Kidney glomerular epithelial cell (primary cell): Measurements from ENCODE around the gene PID1.
"Not testable (repeated sequence)": the region's sequence is repeated elsewhere in the genome, so short reads cannot be mapped to it uniquely, and the experiment has no call there.

Experiments
- DNase-seq: peaks from one replicate; lab custom pipeline; 2025; lab: John Stamatoyannopoulos, UW

Gene PID1

GRCh38 chr2:229111744-229112143 lies 159.3 kb downstream of the PID1 start:
- no peak for DNase-seq

GRCh38 chr2:229109195-229109594 lies 161.9 kb downstream of the PID1 start:
- DNase-seq: no peak

GRCh38 chr2:229107601-229108000 lies 163.5 kb downstream of the PID1 start:
- no peak for DNase-seq

GRCh38 chr2:229104974-229105387 lies 166.1 kb downstream of the PID1 start:
- DNase-seq: no peak

- no peak for DNase-seq
Measured at GRCh38 chr2:229104025-229104424, 167.1 kb downstream of the PID1 start.

GRCh38 chr2:229101314-229101713 lies 169.8 kb downstream of the PID1 start:
- DNase-seq: no peak

GRCh38 chr2:229099231-229099630 lies 171.9 kb downstream of the PID1 start:
- no peak for DNase-seq

- no peak for DNase-seq
Measured at GRCh38 chr2:229098801-229099200, 172.3 kb downstream of the PID1 start.

- no peak for DNase-seq
Measured at GRCh38 chr2:229096409-229097066, 174.5 kb downstream of the PID1 start.

GRCh38 chr2:229095472-229095871 lies 175.6 kb downstream of the PID1 start:
- no peak for DNase-seq

GRCh38 chr2:229090225-229090624 lies 180.9 kb downstream of the PID1 start:
- no peak for DNase-seq

GRCh38 chr2:229089776-229090175 lies 181.3 kb downstream of the PID1 start:
- no peak for DNase-seq

- no peak for DNase-seq
Measured at GRCh38 chr2:229088966-229089700, 182.0 kb downstream of the PID1 start.

GRCh38 chr2:229088517-229088913 lies 182.6 kb downstream of the PID1 start:
- no peak for DNase-seq

GRCh38 chr2:229087843-229088516 lies 183.1 kb downstream of the PID1 start:
- DNase-seq: no peak

GRCh38 chr2:229087267-229087666 lies 183.8 kb downstream of the PID1 start:
- no peak for DNase-seq

- DNase-seq: no peak
Measured at GRCh38 chr2:229085439-229085838, 185.6 kb downstream of the PID1 start.

- DNase-seq: no peak
Measured at GRCh38 chr2:229084447-229084846, 186.6 kb downstream of the PID1 start.

- no peak for DNase-seq
Measured at GRCh38 chr2:229083606-229084340, 187.3 kb downstream of the PID1 start.

- DNase-seq: no peak
Measured at GRCh38 chr2:229081411-229081810, 189.7 kb downstream of the PID1 start.

- DNase-seq: no peak
Measured at GRCh38 chr2:229080172-229080571, 190.9 kb downstream of the PID1 start.

GRCh38 chr2:229076886-229077285 lies 194.2 kb downstream of the PID1 start:
- not testable (repeated sequence) for DNase-seq
